Measurements from ENCODE around the gene GAK.

- TF ChIP-seq CTCF (IDR thresholded peaks at IDR 0.05; ENCODE audit: insufficient read depth, low read depth, low read length): no peak
- TF ChIP-seq EZH2 (IDR thresholded peaks at IDR 0.05; ENCODE audit: insufficient read depth, low read length): no peak
Measured at GRCh38 chr4:970854-971520, 38.9 kb upstream of the GAK start.

All from astrocyte (in vitro differentiated cells and primary cell).